ENCODE measurements around the gene MS4A4E. TPM values are rescaled to one million over a fixed set of nuclear protein-coding genes. Genes with fewer than 3 reads are reported as not detected.

The MS4A4E gene
- total and polyA plus RNA-seq, 12 donors, result 0.94 to 7.2 (median 2.8) TPM; not detected in 2

- Histone ChIP-seq H3K36me3 (replicated peaks in 1 of 2) (no peaks in the 10 kb centered on the region), H3K4me1 (replicated peaks in 1 of 2) (no peaks in the 10 kb centered on the region), H3K9me3 (replicated peaks in 1 of 3) (no peaks in the 10 kb centered on the region), H3K4me3 (no peak overlapping the region), H3K27ac (no peak overlapping the region), H3K27me3 (no peaks in the 10 kb centered on the region)
- intact Hi-C loops (cut with DNase I), result loop anchor here in 1 of 2 donors (10.0 kb wide), 1 partner anchor 443 kb away; the partner anchor contains the start of gene MRPL16
- no peak for TF ChIP-seq CTCF (IDR thresholded peaks at IDR 0.05)
- no peak for TF ChIP-seq POLR2A (IDR thresholded peaks at IDR 0.05)
- 81 to 91% (median 85%) methylated on average over 4 of the region's 4 CpGs for WGBS, 4 donors
- DNase-seq, result no peak
Observed at GRCh38 chr11:60257956-60258722, 15.2 kb upstream of the MS4A4E start.

GRCh38 chr11:60252213-60253108, 9.5 kb upstream of the MS4A4E start:
- no peak for TF ChIP-seq CTCF (IDR thresholded peaks at IDR 0.05)
- no peak for TF ChIP-seq POLR2A (IDR thresholded peaks at IDR 0.05)
- intact Hi-C loops (cut with DNase I), result loop anchor here in 1 of 2 donors (10.0 kb wide), 1 partner anchor 438 kb away; the partner anchor contains the start of gene MRPL16
- 21 to 32% (median 29%) methylated on average over 2 of the region's 2 CpGs for WGBS, 4 donors
- Histone ChIP-seq H3K9me3 (replicated peaks in 1 of 3) (no peaks in the 10 kb centered on the region), H3K36me3 (replicated peaks in 1 of 2) (no peaks in the 10 kb centered on the region), H3K4me1 (replicated peaks in 1 of 2) (peaks cover 0 to 7% of the 10 kb centered on the region in 2 donors), H3K27me3 (peaks cover 4% of the 10 kb centered on the region), H3K4me3 (no peak overlapping the region), H3K27ac (peak overlapping the region in 1 of 5 donors; percentile 51)
- DNase-seq, result peak in 2 of 7 donors; percentile 24 to 25

GRCh38 chr11:60251485-60252212, 8.7 kb upstream of the MS4A4E start:
- DNase-seq, result peak in 5 of 7 donors; percentile 17 to 59 (median 38)
- WGBS, 4 donors, result 27 to 38% (median 27%) methylated on average over 6 of the region's 6 CpGs
- H3K27ac ChIP-seq, result peak overlapping the region in 1 of 5 donors; percentile 51
- H3K4me1 ChIP-seq (replicated peaks in 1 of 2), result peaks cover 0 to 7% of the 10 kb centered on the region in 2 donors
- no peaks in the 10 kb centered on the region for H3K36me3 ChIP-seq (replicated peaks in 1 of 2)
- intact Hi-C loops (cut with DNase I), result loop anchor here in 1 of 2 donors (10.0 kb wide), 1 partner anchor 437 kb away; the partner anchor contains the start of gene MRPL16
- peaks cover 4% of the 10 kb centered on the region for H3K27me3 ChIP-seq
- no peak overlapping the region for H3K4me3 ChIP-seq
- TF ChIP-seq CTCF (IDR thresholded peaks at IDR 0.05) (peak; percentile 41 to 70 (median 58)), POLR2A (IDR thresholded peaks at IDR 0.05) (no peak)
- H3K9me3 ChIP-seq (replicated peaks in 1 of 3), result no peaks in the 10 kb centered on the region

All from adrenal gland (tissue), 12 donors.